Panc1 (cell line): ENCODE results near the gene ABL1. TPM values are rescaled to one million over a fixed set of nuclear protein-coding genes. Genes with fewer than 3 reads are reported as not detected.

ENCODE experiments used
- ATAC-seq: fragments of 200-7000 bp; cut with Tn5 transposase; 2 replicates; pipeline ENCODE4 v1.9.1; 2020; ENCODE audit warnings: mild to moderate bottlenecking, moderate library complexity
- BruUV-seq: library from RNA; stranded (reverse); fragments of 400-500 nt; replicated peaks from 2 replicates; lab custom pipeline; 2021; lab: Mats Ljungman, UMichigan
- CTCF ChIA-PET: fragments of 300-600 bp; sonication (Branson Sonifier 250); formaldehyde crosslinking; loops from one replicate; lab custom pipeline; 2022; ENCODE audit warnings: antibody characterized with exemption; lab: Charles Lee
- POLR2A ChIA-PET: fragments of 300-600 bp; sonication (Branson Sonifier 250); formaldehyde crosslinking; loops from one replicate; lab custom pipeline; 2022; ENCODE audit warnings: antibody characterized with exemption; lab: Charles Lee
- DNase-seq: peaks from one replicate; pipeline ENCODE4 v3.0.0-alpha.2; 2010; ENCODE audit warnings: low read depth, low spot score
- H3K27ac ChIP-seq: 2 replicates; pipeline ENCODE4 v1.5.1; 2011; ENCODE audit warnings: mild to moderate bottlenecking, low read length, inconsistent platforms
- H3K27me3 ChIP-seq: fragments of 200-500 bp; sonication (Bioruptor generic); 2 replicates; pipeline ENCODE4 v1.6.0; 2014; ENCODE audit warnings: low read length, inconsistent platforms; ENCODE audit not compliant: control insufficient read depth, insufficient read depth
- H3K36me3 ChIP-seq: fragments of 200-500 bp; sonication (Bioruptor generic); 2 replicates; pipeline ENCODE4 v1.5.1; 2014; ENCODE audit warnings: inconsistent platforms, mild to moderate bottlenecking, low read length, moderate library complexity; ENCODE audit not compliant: control insufficient read depth, insufficient read depth
- H3K4me1 ChIP-seq: 2 replicates; pipeline ENCODE4 v1.5.1; 2011; ENCODE audit warnings: inconsistent platforms, mild to moderate bottlenecking, low read length, moderate library complexity; ENCODE audit not compliant: control insufficient read depth, insufficient read depth
- H3K4me3 ChIP-seq, 2 experiments: 2 replicates each; pipeline ENCODE4 v1.5.1; 2011 to 2012; ENCODE audit warnings: low read depth in 2 of 2, low read length in 2 of 2, mild to moderate bottlenecking in 2 of 2, inconsistent platforms in 1 of 2, moderate library complexity in 1 of 2
- H3K9me3 ChIP-seq: fragments of 200-500 bp; sonication (Bioruptor generic); 2 replicates; pipeline ENCODE4 v1.5.1; 2014; ENCODE audit warnings: low read depth, mild to moderate bottlenecking, inconsistent platforms, low read length, moderate library complexity; ENCODE audit not compliant: control insufficient read depth, insufficient read depth
- CTCF ChIP-seq: fragments of 450-650 bp; IDR thresholded peaks from 2 replicates; pipeline ENCODE4 v1.5.1; 2017; ENCODE audit warnings: mild to moderate bottlenecking
- POLR2AphosphoS5 ChIP-seq: IDR thresholded peaks from 2 replicates; pipeline ENCODE4 v1.6.1; 2012; ENCODE audit warnings: mild to moderate bottlenecking, low read depth, low read length, moderate library complexity
- REST ChIP-seq, 2 experiments: IDR thresholded peaks; 2 replicates each; pipeline ENCODE4 v1.6.1; 2011 to 2012; ENCODE audit warnings: low read depth in 2 of 2, control low read depth in 1 of 2, low read length in 1 of 2, mild to moderate bottlenecking in 1 of 2, moderate library complexity in 1 of 2; ENCODE audit not compliant: insufficient read depth in 1 of 2
- SIN3A ChIP-seq: IDR thresholded peaks from 2 replicates; pipeline ENCODE4 v1.6.1; 2012; ENCODE audit warnings: low read depth, mild to moderate bottlenecking, low read length, moderate library complexity, borderline replicate concordance; ENCODE audit not compliant: insufficient read depth
- TCF7L2 ChIP-seq: IDR thresholded peaks from 2 replicates; pipeline ENCODE4 v1.6.1; 2011; ENCODE audit warnings: mild to moderate bottlenecking, low read depth, low read length, inconsistent platforms
- in situ Hi-C: cut with HindIII; loops from 2 replicates; pipeline ENCODE4 v1.10.0; 2016; ENCODE audit warnings: low sequenced_read_pairs, low pct_unique_long_range_greater_than_20kb
- intact Hi-C: fragments of 100-400 bp; cut with micrococcal nuclease; formaldehyde crosslinking; loops from one replicate; pipeline ENCODE4 v1.10.0; 2022; ENCODE audit not compliant: unreplicated experiment
- total RNA-seq: library from RNA; stranded (reverse); gene quantifications from one replicate; pipeline ENCODE4 v1.2.1, GENCODE V29; 2021; ENCODE audit not compliant: unreplicated experiment

ABL1 gene
- total RNA-seq, 1 experiment from 2014 or later, result 48.4 TPM

- Histone ChIP-seq H3K4me3 (no peak overlapping the region), H3K4me1 (no peaks in the 10 kb centered on the region), H3K36me3 (no peaks in the 10 kb centered on the region; the same call in 1 of the 2 replicates), H3K27me3 (no peaks in the 10 kb centered on the region), H3K9me3 (no peaks in the 10 kb centered on the region), H3K27ac (no peak overlapping the region)
- BruUV-seq, result no TSS peak
- ChIA-PET CTCF (no interaction called here), POLR2A (no interaction called here)
- no peak for TF ChIP-seq TCF7L2
- no peak for TF ChIP-seq CTCF
- TF ChIP-seq POLR2AphosphoS5, result no peak
- TF ChIP-seq REST (IDR thresholded peaks at IDR 0.05; ENCODE audit: insufficient read depth in 1 of 2, low read depth in 2 of 2, low read length in 1 of 2), result no peak
- TF ChIP-seq SIN3A, result no peak
- DNase-seq (no peak), ATAC-seq (no peak)
- in situ Hi-C loops, result no loop called here
- intact Hi-C loops, result no loop called here
Measured at GRCh38 chr9:130888146-130888885, 53.3 kb downstream of the ABL1 start.

GRCh38 chr9:130890124-130890523 is 55.1 kb downstream of the ABL1 start:
- DNase-seq (no peak), ATAC-seq (no peak)
- no peak for TF ChIP-seq POLR2AphosphoS5
- no peak for TF ChIP-seq REST (IDR thresholded peaks at IDR 0.05; ENCODE audit: insufficient read depth in 1 of 2, low read depth in 2 of 2, low read length in 1 of 2)
- TF ChIP-seq SIN3A, result no peak
- no peak for TF ChIP-seq CTCF
- no peak for TF ChIP-seq TCF7L2
- Histone ChIP-seq H3K4me3 (no peak overlapping the region), H3K36me3 (no peaks in the 10 kb centered on the region; the same call in 1 of the 2 replicates), H3K27ac (no peak overlapping the region), H3K27me3 (no peaks in the 10 kb centered on the region), H3K4me1 (no peaks in the 10 kb centered on the region), H3K9me3 (no peaks in the 10 kb centered on the region)
- in situ Hi-C loops, result no loop called here
- intact Hi-C loops, result loop anchor here (10.0 kb wide), 1 partner anchor 55 kb away; no protein-coding TSS in a partner anchor
- ChIA-PET POLR2A (interaction anchor here (0.5 to 0.6 kb wide), 2 partner anchors 18 to 149 kb away, joined by 4 to 7 read pairs; no protein-coding TSS in a partner anchor), CTCF (interaction anchor here (0.6 to 0.9 kb wide), 2 partner anchors 23 to 182 kb away, joined by 3 read pairs; no protein-coding TSS in a partner anchor)
- BruUV-seq, result no TSS peak
